ENCODE results near the gene RHOH.
"Not testable (repeated sequence)": the region's sequence is repeated elsewhere in the genome, so short reads cannot be mapped to it uniquely, and the experiment has no call there.

The RHOH gene

GRCh38 chr4:40294339-40294738 is 97.5 kb downstream of the RHOH start:
- TF ChIP-seq POU2F2 (IDR thresholded peaks at IDR 0.05; ENCODE audit: low read depth, low read length): no peak
- no peak for TF ChIP-seq TAF1 (IDR thresholded peaks at IDR 0.05; ENCODE audit: low read depth, low read length)
- TF ChIP-seq SPI1 (IDR thresholded peaks at IDR 0.05; ENCODE audit: low read depth, low read length): no peak
- TF ChIP-seq PAX5 (IDR thresholded peaks at IDR 0.05; ENCODE audit: insufficient read depth, low read length, severe bottlenecking): no peak
- TF ChIP-seq POLR2A (IDR thresholded peaks at IDR 0.05; ENCODE audit: low read depth, low read length): no peak
- TF ChIP-seq POLR2AphosphoS5 (IDR thresholded peaks at IDR 0.05; ENCODE audit: low read depth, low read length): no peak
- FAIRE-seq (no peak), DNase-seq (ENCODE audit: insufficient read length, low spot score) (no peak)

- FAIRE-seq: peak; percentile 61
- not testable (repeated sequence) for DNase-seq (ENCODE audit: insufficient read length, low spot score)
Observed at GRCh38 chr4:40295030-40295429, 98.2 kb downstream of the RHOH start.

- TF ChIP-seq POLR2A (IDR thresholded peaks at IDR 0.05; ENCODE audit: low read depth, low read length): no peak
- no peak for TF ChIP-seq TAF1 (IDR thresholded peaks at IDR 0.05; ENCODE audit: low read depth, low read length)
- TF ChIP-seq SPI1 (IDR thresholded peaks at IDR 0.05; ENCODE audit: low read depth, low read length): no peak
- FAIRE-seq (no peak), DNase-seq (ENCODE audit: insufficient read length, low spot score) (no peak)
Observed at GRCh38 chr4:40295572-40295971, 98.7 kb downstream of the RHOH start.

Data from GM12891 (cell line).